Left kidney (tissue), 2 donors: Measurements from ENCODE around the gene ANKRD6. TPM values are rescaled to one million over a fixed set of nuclear protein-coding genes. Genes with fewer than 3 reads are reported as not detected.
A peak's percentile ranks its signal among the peaks of the same experiment; 100 is the strongest.

Source experiments
- DNase-seq: peaks from one replicate; pipeline ENCODE4 v3.0.0-alpha.2; 2013
- polyA plus RNA-seq: library from polyadenylated mRNA; unstranded; fragments of 120-200 nt; gene quantifications from one replicate; pipeline ENCODE4 v1.2.1, GENCODE V29; 2013; ENCODE audit not compliant: insufficient read length

The ANKRD6 gene
- polyA plus RNA-seq, 1 donor, result 36.5 TPM

- DNase-seq, result no peak
Measured at GRCh38 chr6:89508755-89509563, 76.0 kb downstream of the ANKRD6 start.

- DNase-seq, result no peak
Measured at GRCh38 chr6:89509777-89510281, 76.9 kb downstream of the ANKRD6 start.

GRCh38 chr6:89510393-89510792, 77.4 kb downstream of the ANKRD6 start:
- no peak for DNase-seq

GRCh38 chr6:89518352-89519055, 85.6 kb downstream of the ANKRD6 start:
- DNase-seq, result no peak

GRCh38 chr6:89520736-89521135, 87.8 kb downstream of the ANKRD6 start:
- DNase-seq, result no peak

- DNase-seq, result no peak
Measured at GRCh38 chr6:89522778-89523177, 89.8 kb downstream of the ANKRD6 start.

GRCh38 chr6:89525786-89526562, 93.0 kb downstream of the ANKRD6 start:
- DNase-seq, result no peak

GRCh38 chr6:89526563-89526869, 93.6 kb downstream of the ANKRD6 start:
- no peak for DNase-seq

GRCh38 chr6:89527634-89528033, 94.7 kb downstream of the ANKRD6 start:
- no peak for DNase-seq

- DNase-seq, result no peak
Measured at GRCh38 chr6:89528866-89529265, 95.9 kb downstream of the ANKRD6 start.

- no peak for DNase-seq
Measured at GRCh38 chr6:89530982-89531381, 98.0 kb downstream of the ANKRD6 start.

GRCh38 chr6:89536231-89536630, 103.3 kb downstream of the ANKRD6 start:
- DNase-seq, result no peak

- no peak for DNase-seq
Measured at GRCh38 chr6:89539779-89540178, 106.8 kb downstream of the ANKRD6 start.

- no peak for DNase-seq
Measured at GRCh38 chr6:89542081-89542857, 109.3 kb downstream of the ANKRD6 start.

GRCh38 chr6:89542866-89543265, 109.9 kb downstream of the ANKRD6 start:
- DNase-seq, result no peak

- peak; percentile 39 for DNase-seq
Measured at GRCh38 chr6:89547281-89547680, 114.3 kb downstream of the ANKRD6 start.

- no peak for DNase-seq
Measured at GRCh38 chr6:89553431-89553830, 120.5 kb downstream of the ANKRD6 start.

GRCh38 chr6:89554106-89554505, 121.2 kb downstream of the ANKRD6 start:
- no peak for DNase-seq

GRCh38 chr6:89555031-89555430, 122.1 kb downstream of the ANKRD6 start:
- no peak for DNase-seq

- no peak for DNase-seq
Measured at GRCh38 chr6:89555806-89556205, 122.9 kb downstream of the ANKRD6 start.

- no peak for DNase-seq
Measured at GRCh38 chr6:89559487-89559886, 126.5 kb downstream of the ANKRD6 start.
